Middle frontal gyrus (tissue), 1 donor: Measurements from ENCODE around the gene SCN9A.

Source experiments
- DNase-seq: peaks from one replicate; pipeline ENCODE4 v3.0.0-alpha.2; 2015; ENCODE audit warnings: low spot score; ENCODE audit errors: extremely low spot score

Gene SCN9A

GRCh38 chr2:166180951-166181812, 194.6 kb downstream of the SCN9A start:
- no peak for DNase-seq

- DNase-seq: no peak
Observed at GRCh38 chr2:166179201-166179600, 196.5 kb downstream of the SCN9A start.

- DNase-seq: no peak
Observed at GRCh38 chr2:166173263-166173662, 202.5 kb downstream of the SCN9A start.

GRCh38 chr2:166171216-166171615, 204.5 kb downstream of the SCN9A start:
- DNase-seq: no peak

- no peak for DNase-seq
Observed at GRCh38 chr2:166170356-166170755, 205.4 kb downstream of the SCN9A start.

- DNase-seq: no peak
Observed at GRCh38 chr2:166167449-166167848, 208.3 kb downstream of the SCN9A start.

GRCh38 chr2:166163775-166164174, 212.0 kb downstream of the SCN9A start:
- no peak for DNase-seq

- no peak for DNase-seq
Observed at GRCh38 chr2:166158546-166158945, 217.2 kb downstream of the SCN9A start.

- DNase-seq: no peak
Observed at GRCh38 chr2:166157578-166157977, 218.2 kb downstream of the SCN9A start.

GRCh38 chr2:166156985-166157490, 218.7 kb downstream of the SCN9A start:
- DNase-seq: no peak

- no peak for DNase-seq
Observed at GRCh38 chr2:166155589-166155988, 220.2 kb downstream of the SCN9A start.

GRCh38 chr2:166154685-166155338, 220.9 kb downstream of the SCN9A start:
- DNase-seq: no peak

- no peak for DNase-seq
Observed at GRCh38 chr2:166152064-166152463, 223.7 kb downstream of the SCN9A start.

GRCh38 chr2:166148500-166149400, 227.0 kb downstream of the SCN9A start:
- DNase-seq: no peak

- DNase-seq: no peak
Observed at GRCh38 chr2:166147883-166148282, 227.9 kb downstream of the SCN9A start.
